ENCODE measurements around the gene CAMP. TPM values are rescaled to one million over a fixed set of nuclear protein-coding genes. Genes with fewer than 3 reads are reported as not detected.

The CAMP gene
- total and polyA plus RNA-seq, 8 donors: 0.87 to 1.4 (median 0.92) TPM; not detected in 5

- intact Hi-C loops (cut with DNase I; ENCODE audit: low total_unique reads): no loop called here
- Histone ChIP-seq H3K4me3 (no peak overlapping the region), H3K36me3 (no peaks in the 10 kb centered on the region), H3K9me3 (no peaks in the 10 kb centered on the region), H3K27ac (no peak overlapping the region), H3K27me3 (no peaks in the 10 kb centered on the region), H3K4me1 (peaks cover 21 to 28% (median 23%) of the 10 kb centered on the region in 4 donors)
- DNase-seq: no peak
- WGBS, 5 donors: 64 to 89% (median 78%) methylated on average over 3 of the region's 3 CpGs
- TF ChIP-seq POLR2A (IDR thresholded peaks at IDR 0.05) (no peak), EP300 (IDR thresholded peaks at IDR 0.05) (no peak), POLR2AphosphoS5 (IDR thresholded peaks at IDR 0.05) (no peak)
- TF ChIP-seq, protein P1, sequence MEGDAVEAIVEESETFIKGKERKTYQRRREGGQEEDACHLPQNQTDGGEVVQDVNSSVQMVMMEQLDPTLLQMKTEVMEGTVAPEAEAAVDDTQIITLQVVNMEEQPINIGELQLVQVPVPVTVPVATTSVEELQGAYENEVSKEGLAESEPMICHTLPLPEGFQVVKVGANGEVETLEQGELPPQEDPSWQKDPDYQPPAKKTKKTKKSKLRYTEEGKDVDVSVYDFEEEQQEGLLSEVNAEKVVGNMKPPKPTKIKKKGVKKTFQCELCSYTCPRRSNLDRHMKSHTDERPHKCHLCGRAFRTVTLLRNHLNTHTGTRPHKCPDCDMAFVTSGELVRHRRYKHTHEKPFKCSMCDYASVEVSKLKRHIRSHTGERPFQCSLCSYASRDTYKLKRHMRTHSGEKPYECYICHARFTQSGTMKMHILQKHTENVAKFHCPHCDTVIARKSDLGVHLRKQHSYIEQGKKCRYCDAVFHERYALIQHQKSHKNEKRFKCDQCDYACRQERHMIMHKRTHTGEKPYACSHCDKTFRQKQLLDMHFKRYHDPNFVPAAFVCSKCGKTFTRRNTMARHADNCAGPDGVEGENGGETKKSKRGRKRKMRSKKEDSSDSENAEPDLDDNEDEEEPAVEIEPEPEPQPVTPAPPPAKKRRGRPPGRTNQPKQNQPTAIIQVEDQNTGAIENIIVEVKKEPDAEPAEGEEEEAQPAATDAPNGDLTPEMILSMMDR (IDR thresholded peaks at IDR 0.05): no peak
Measured at GRCh38 chr3:48219543-48219942, 3.8 kb upstream of the CAMP start.

- intact Hi-C loops (cut with DNase I; ENCODE audit: low total_unique reads): no loop called here
- Histone ChIP-seq H3K4me3 (no peak overlapping the region), H3K27me3 (no peaks in the 10 kb centered on the region), H3K9me3 (no peaks in the 10 kb centered on the region), H3K4me1 (peaks cover 9 to 16% (median 12%) of the 10 kb centered on the region in 4 donors), H3K27ac (no peak overlapping the region), H3K36me3 (no peaks in the 10 kb centered on the region)
- WGBS, 5 donors: 70 to 79% (median 76%) methylated on average over 7 to 9 of the region's 9 CpGs
- TF ChIP-seq POLR2AphosphoS5 (IDR thresholded peaks at IDR 0.05): no peak
- TF ChIP-seq POLR2A (IDR thresholded peaks at IDR 0.05): no peak
- no peak for DNase-seq
Measured at GRCh38 chr3:48220746-48221145, 2.5 kb upstream of the CAMP start.

GRCh38 chr3:48225587-48225986, 2.3 kb downstream of the CAMP start:
- no peaks in the 10 kb centered on the region for H3K9me3 ChIP-seq
- TF ChIP-seq EP300 (IDR thresholded peaks at IDR 0.05) (no peak), POLR2AphosphoS5 (IDR thresholded peaks at IDR 0.05) (no peak), POLR2A (IDR thresholded peaks at IDR 0.05) (no peak)
- TF ChIP-seq, protein P1 (IDR thresholded peaks at IDR 0.05): no peak
- intact Hi-C loops (cut with DNase I; ENCODE audit: low total_unique reads): no loop called here
- no peaks in the 10 kb centered on the region for H3K4me1 ChIP-seq
- 66 to 81% (median 74%) methylated on average over 3 of the region's 3 CpGs for WGBS, 5 donors
- no peak overlapping the region for H3K4me3 ChIP-seq
- no peak for DNase-seq
- H3K27me3 ChIP-seq: no peaks in the 10 kb centered on the region
- no peak overlapping the region for H3K27ac ChIP-seq
- no peaks in the 10 kb centered on the region for H3K36me3 ChIP-seq

GRCh38 chr3:48226939-48227338, 3.6 kb downstream of the CAMP start:
- no peak for DNase-seq
- TF ChIP-seq, protein P1 (IDR thresholded peaks at IDR 0.05): no peak
- no peak for TF ChIP-seq EP300 (IDR thresholded peaks at IDR 0.05)
- TF ChIP-seq POLR2AphosphoS5 (IDR thresholded peaks at IDR 0.05): no peak
- no peak for TF ChIP-seq POLR2A (IDR thresholded peaks at IDR 0.05)
- intact Hi-C loops (cut with DNase I; ENCODE audit: low total_unique reads): no loop called here

GRCh38 chr3:48232232-48232631, 8.9 kb downstream of the CAMP start:
- Histone ChIP-seq H3K4me3 (no peak overlapping the region), H3K36me3 (no peaks in the 10 kb centered on the region), H3K4me1 (peaks cover 8 to 29% (median 18%) of the 10 kb centered on the region in 4 donors), H3K9me3 (no peaks in the 10 kb centered on the region), H3K27ac (peak overlapping the region; percentile 11 to 67 (median 53)), H3K27me3 (no peaks in the 10 kb centered on the region)
- no peak for TF ChIP-seq POLR2A (IDR thresholded peaks at IDR 0.05)
- TF ChIP-seq POLR2AphosphoS5 (IDR thresholded peaks at IDR 0.05): peak in 1 of 3 donors; percentile 27
- peak in 1 of 2 donors; percentile 36 for DNase-seq
- intact Hi-C loops (cut with DNase I; ENCODE audit: low total_unique reads): no loop called here
- 33 to 52% (median 41%) methylated on average over 4 of the region's 4 CpGs for WGBS, 5 donors

More at GRCh38 chr3:48226939-48227338, 3.6 kb downstream of the CAMP start:
- no peaks in the 10 kb centered on the region for H3K9me3 ChIP-seq
- no peak overlapping the region for H3K4me3 ChIP-seq
- H3K4me1 ChIP-seq: peaks cover 0 to 12% (median 4%) of the 10 kb centered on the region in 4 donors
- no peaks in the 10 kb centered on the region for H3K27me3 ChIP-seq
- 22 to 54% (median 35%) methylated on average over 2 to 3 of the region's 3 CpGs for WGBS, 5 donors
- no peak overlapping the region for H3K27ac ChIP-seq
- H3K36me3 ChIP-seq: no peaks in the 10 kb centered on the region
